IPS DF 6.9 (cell line): ENCODE measurements around the gene LILRB1.
"Not testable (repeated sequence)": the region's sequence is repeated elsewhere in the genome, so short reads cannot be mapped to it uniquely, and the experiment has no call there.

Experiments used
- DNase-seq: peaks from one replicate; pipeline ENCODE4 v3.0.0-alpha.2; 2013; ENCODE audit warnings: low read depth, low spot score
- H3K27ac ChIP-seq: one replicate; pipeline ENCODE4 v1.5.1; 2013; ENCODE audit warnings: low read length, control low read depth
- H3K27me3 ChIP-seq: 2 replicates; pipeline ENCODE4 v1.6.1; 2013; ENCODE audit warnings: mild to moderate bottlenecking, low read length; ENCODE audit not compliant: control insufficient read depth, insufficient read depth
- H3K36me3 ChIP-seq: 2 replicates; pipeline ENCODE4 v1.6.1; 2013; ENCODE audit warnings: low read length; ENCODE audit not compliant: control insufficient read depth, insufficient read depth
- H3K4me1 ChIP-seq: 2 replicates; pipeline ENCODE4 v1.6.1; 2013; ENCODE audit warnings: low read length; ENCODE audit not compliant: control insufficient read depth, insufficient read depth
- H3K4me3 ChIP-seq: 2 replicates; pipeline ENCODE4 v1.5.1; 2013; ENCODE audit warnings: mild to moderate bottlenecking, low read length
- H3K9me3 ChIP-seq: 2 replicates; pipeline ENCODE4 v1.6.1; 2013; ENCODE audit warnings: low read length, inconsistent platforms; ENCODE audit not compliant: control insufficient read depth, insufficient read depth
- WGBS: extraction: QIAGEN DNeasy Blood & Tissue Kit; methylation state at CpG from one replicate; pipeline ENCODE4 v1.1.7; 2013; ENCODE audit warnings: mixed read lengths, missing lambda C conversion rate; ENCODE audit not compliant: insufficient read length, insufficient coverage; 5-methylcytosine and 5-hydroxymethylcytosine counted together

LILRB1 gene

GRCh38 chr19:54681596-54681995 is 51.3 kb downstream of the LILRB1 start:
- H3K9me3 ChIP-seq, H3K36me3 ChIP-seq, H3K27ac ChIP-seq, DNase-seq, H3K4me3 ChIP-seq, H3K27me3 ChIP-seq, H3K4me1 ChIP-seq: not testable (repeated sequence)
- WGBS: no CpG with 5 or more reads among the region's 12 CpGs

GRCh38 chr19:54682306-54682856 is 52.1 kb downstream of the LILRB1 start:
- Histone ChIP-seq H3K27ac (no peak overlapping the region), H3K36me3 (no peaks in the 10 kb centered on the region), H3K4me1 (no peaks in the 10 kb centered on the region), H3K27me3 (no peaks in the 10 kb centered on the region), H3K9me3 (peaks cover 2% of the 10 kb centered on the region), H3K4me3 (no peak overlapping the region; the same call in 1 of the 2 replicates)
- no CpG with 5 or more reads among the region's 7 CpGs for WGBS
- DNase-seq: no peak

GRCh38 chr19:54684527-54684926 is 54.2 kb downstream of the LILRB1 start:
- H3K27me3 ChIP-seq: no peaks in the 10 kb centered on the region
- no peaks in the 10 kb centered on the region for H3K4me1 ChIP-seq
- no peak for DNase-seq
- H3K27ac ChIP-seq: no peak overlapping the region
- no peaks in the 10 kb centered on the region for H3K36me3 ChIP-seq
- no CpG with 5 or more reads among the region's 3 CpGs for WGBS
- H3K9me3 ChIP-seq: peaks cover 3% of the 10 kb centered on the region
- no peak overlapping the region for H3K4me3 ChIP-seq
